CD4-positive, alpha-beta T cell (primary cell): ENCODE data around the gene NAXE. TPM values are rescaled to one million over a fixed set of nuclear protein-coding genes. Genes with fewer than 3 reads are reported as not detected.

Experiments
- ATAC-seq: fragments of 200-7000 bp; cut with Tn5 transposase; one replicate; pipeline ENCODE4 v1.10.0; 2022; ENCODE audit warnings: mild to moderate bottlenecking; ENCODE audit not compliant: poor library complexity
- CTCF ChIA-PET: fragments of 350-600 bp; sonication (Branson Sonifier 250); formaldehyde crosslinking; loops from one replicate; lab custom pipeline; 2021; ENCODE audit warnings: antibody characterized with exemption, inconsistent platforms; lab: Charles Lee
- POLR2A ChIA-PET: fragments of 350-600 bp; sonication (Branson Sonifier 250); formaldehyde crosslinking; loops from one replicate; lab custom pipeline; 2021; ENCODE audit warnings: antibody characterized with exemption, inconsistent platforms; lab: Charles Lee
- DNase-seq, 14 experiments: peaks; one replicate each; pipeline ENCODE4 v3.0.0-alpha.2; 2013 to 2020; ENCODE audit warnings: mixed read lengths in 2 of 14
- H3K27ac ChIP-seq, 2 donors: one replicate each; pipeline versions ENCODE4 v1.5.1 to v1.7.0; 2013; ENCODE audit warnings: low read length in 2 of 2, low read depth in 1 of 2, mild to moderate bottlenecking in 1 of 2
- H3K27me3 ChIP-seq, 2 experiments: 1 replicate in 1 of 2; 2 replicates in 1 of 2; pipeline versions ENCODE4 v1.6.1 to v1.7.0; 2013; ENCODE audit warnings: low read length in 2 of 2, control low read depth in 1 of 2, mild to moderate bottlenecking in 1 of 2, moderate library complexity in 1 of 2; ENCODE audit not compliant: insufficient read depth in 2 of 2, control insufficient read depth in 1 of 2
- H3K36me3 ChIP-seq: one replicate; pipeline ENCODE4 v1.6.1; 2013; ENCODE audit warnings: low read length, control low read depth; ENCODE audit not compliant: insufficient read depth
- H3K4me1 ChIP-seq: one replicate; pipeline ENCODE4 v1.6.1; 2013; ENCODE audit warnings: low read length, control low read depth; ENCODE audit not compliant: insufficient read depth
- H3K4me3 ChIP-seq: one replicate; pipeline ENCODE4 v1.5.1; 2013; ENCODE audit warnings: mild to moderate bottlenecking, low read length, moderate library complexity
- H3K9me3 ChIP-seq, 2 experiments: 1 replicate in 1 of 2; 2 replicates in 1 of 2; pipeline versions ENCODE4 v1.6.1 to v1.7.0; 2013; ENCODE audit warnings: low read length in 2 of 2, mild to moderate bottlenecking in 2 of 2, control low read depth in 1 of 2, moderate library complexity in 1 of 2; ENCODE audit not compliant: control insufficient read depth in 1 of 2, insufficient read depth in 1 of 2
- H3K27ac Mint-ChIP-seq: one replicate; pipeline ENCODE4 v1.8.0; 2020; ENCODE audit warnings: mixed read lengths
- H3K27me3 Mint-ChIP-seq: one replicate; pipeline ENCODE4 v1.8.0; 2021; ENCODE audit warnings: mixed read lengths
- H3K36me3 Mint-ChIP-seq: one replicate; pipeline ENCODE4 v1.8.0; 2021; ENCODE audit warnings: low read depth, mixed read lengths
- H3K4me1 Mint-ChIP-seq: one replicate; pipeline ENCODE4 v1.8.0; 2021; ENCODE audit warnings: low read depth, mixed read lengths
- H3K4me3 Mint-ChIP-seq: one replicate; pipeline ENCODE4 v1.8.0; 2020; ENCODE audit warnings: mild to moderate bottlenecking, mixed read lengths
- H3K9me3 Mint-ChIP-seq: one replicate; pipeline ENCODE4 v1.8.0; 2020; ENCODE audit warnings: mixed read lengths
- intact Hi-C, 2 experiments: fragments of 100-400 bp; cut with DNase I in 1 of 2; cut with micrococcal nuclease in 1 of 2; formaldehyde crosslinking; loops; one replicate each; pipeline versions ENCODE4 v1.15.1 to v1.9.0; 2023 to 2025; cut with DNase I, micrococcal nuclease
- total RNA-seq, 174 experiments: library from RNA in 2 of 174; stranded (reverse) in 2 of 174; gene quantifications; one replicate each; pipeline ENCODE4 v1.2.3 and lab custom pipeline; 2021 to 2026
- TF ChIP-seq, protein P1 (sequence below): fragments of 200-600 bp; IDR thresholded peaks from one replicate; pipeline ENCODE4 v1.8.0; 2022; ENCODE audit warnings: antibody characterized with exemption, mild to moderate bottlenecking

NAXE gene
- total RNA-seq, 2 experiments from 2014 or later = 23.3 to 27.8 TPM

DNA sequence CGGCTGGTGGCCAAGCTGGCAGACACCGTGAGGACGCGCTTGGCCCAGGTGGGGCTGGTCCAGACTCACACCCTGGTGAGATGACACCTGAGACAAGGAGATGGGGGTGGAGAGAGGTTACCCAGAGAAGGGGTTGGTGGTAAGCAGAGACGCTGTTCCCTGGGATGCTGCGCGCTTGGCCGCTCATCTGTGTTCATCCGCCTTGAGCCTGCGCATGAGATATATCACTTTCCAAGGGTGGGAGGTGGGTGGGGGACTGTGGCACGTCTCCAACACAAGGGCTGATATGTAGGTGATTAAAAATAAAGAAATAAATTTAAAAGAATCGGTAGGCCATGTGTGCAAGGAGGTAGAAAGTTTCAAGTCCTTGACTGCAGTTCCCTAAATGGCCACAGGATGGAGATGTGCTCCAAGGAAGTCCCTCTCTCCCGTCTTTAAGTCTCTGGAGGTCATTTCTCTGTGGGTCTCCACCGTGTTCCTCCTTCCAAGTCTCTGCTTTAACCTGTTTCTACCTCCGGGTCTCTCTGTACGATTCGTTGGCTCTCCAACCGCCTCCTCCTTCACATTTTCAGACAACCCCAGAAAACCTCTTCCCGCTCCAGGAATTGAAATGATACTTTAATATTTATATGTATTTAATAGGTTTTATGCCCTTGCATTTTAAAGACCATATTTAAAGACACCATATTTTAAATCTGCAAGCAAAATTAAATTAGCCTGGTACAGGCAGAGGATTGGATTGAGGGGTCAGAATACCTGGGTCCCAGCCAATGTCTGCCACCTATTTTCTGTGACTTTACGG, 7.6 kb upstream of the NAXE start:
- Mint-ChIP-seq H3K4me3 (peak overlapping the region; percentile 63), H3K4me1 (peaks cover 33% of the 10 kb centered on the region), H3K27me3 (no peaks in the 10 kb centered on the region), H3K27ac (peak overlapping the region; percentile 90), H3K9me3 (no peaks in the 10 kb centered on the region), H3K36me3 (peaks cover 9% of the 10 kb centered on the region)
- no peaks in the 10 kb centered on the region for H3K9me3 ChIP-seq
- peak; percentile 44 to 90 (median 69) for DNase-seq
- H3K27ac ChIP-seq = no peak overlapping the region
- ChIA-PET CTCF (interaction anchor here (1.0 to 2.9 kb wide), 2 partner anchors 25 to 103 kb away, joined by 3 to 15 read pairs; no protein-coding TSS in a partner anchor), POLR2A (interaction anchor here (3.2 kb wide), 1 partner anchor 83 kb away, joined by 49 read pairs; the partner anchor contains the start of gene MEF2D)
- no peak overlapping the region for H3K4me3 ChIP-seq
- intact Hi-C loops = loop anchor here (1.0 to 5.0 kb wide), 5 partner anchors 24 to 102 kb away; partner anchors contain the start of gene MEF2D (in 1 of the 2)
- no peaks in the 10 kb centered on the region for H3K27me3 ChIP-seq
- no peaks in the 10 kb centered on the region for H3K36me3 ChIP-seq
- H3K4me1 ChIP-seq = peaks cover 32% of the 10 kb centered on the region
- TF ChIP-seq, protein P1, sequence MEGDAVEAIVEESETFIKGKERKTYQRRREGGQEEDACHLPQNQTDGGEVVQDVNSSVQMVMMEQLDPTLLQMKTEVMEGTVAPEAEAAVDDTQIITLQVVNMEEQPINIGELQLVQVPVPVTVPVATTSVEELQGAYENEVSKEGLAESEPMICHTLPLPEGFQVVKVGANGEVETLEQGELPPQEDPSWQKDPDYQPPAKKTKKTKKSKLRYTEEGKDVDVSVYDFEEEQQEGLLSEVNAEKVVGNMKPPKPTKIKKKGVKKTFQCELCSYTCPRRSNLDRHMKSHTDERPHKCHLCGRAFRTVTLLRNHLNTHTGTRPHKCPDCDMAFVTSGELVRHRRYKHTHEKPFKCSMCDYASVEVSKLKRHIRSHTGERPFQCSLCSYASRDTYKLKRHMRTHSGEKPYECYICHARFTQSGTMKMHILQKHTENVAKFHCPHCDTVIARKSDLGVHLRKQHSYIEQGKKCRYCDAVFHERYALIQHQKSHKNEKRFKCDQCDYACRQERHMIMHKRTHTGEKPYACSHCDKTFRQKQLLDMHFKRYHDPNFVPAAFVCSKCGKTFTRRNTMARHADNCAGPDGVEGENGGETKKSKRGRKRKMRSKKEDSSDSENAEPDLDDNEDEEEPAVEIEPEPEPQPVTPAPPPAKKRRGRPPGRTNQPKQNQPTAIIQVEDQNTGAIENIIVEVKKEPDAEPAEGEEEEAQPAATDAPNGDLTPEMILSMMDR = peak; percentile 85
- peak; percentile 63 for ATAC-seq

DNA sequence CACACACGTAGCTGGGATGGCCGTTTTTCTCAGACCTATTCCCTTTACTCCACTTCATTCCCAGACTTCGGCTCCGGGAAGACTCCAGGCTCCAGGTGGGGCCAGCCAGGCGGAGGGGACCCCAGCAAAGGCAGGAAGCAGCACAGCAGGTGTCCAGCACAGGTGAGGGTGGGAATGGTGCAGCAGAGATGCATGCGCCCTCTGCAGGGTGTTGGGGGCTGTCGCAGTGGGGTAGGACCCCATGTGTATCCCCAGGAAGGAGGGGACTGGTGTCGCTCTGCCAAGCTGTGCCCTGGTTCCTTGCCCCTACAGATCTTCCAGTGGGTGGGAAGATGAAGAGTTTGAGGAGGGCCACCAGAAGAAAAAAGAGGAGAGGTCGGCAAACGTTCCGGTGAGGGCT, 6.8 kb upstream of the NAXE start:
- intact Hi-C loops = loop anchor here (1.0 to 5.0 kb wide), 5 partner anchors 23 to 103 kb away; partner anchors contain the start of gene MEF2D (in 1 of the 2)
- Mint-ChIP-seq H3K36me3 (peaks cover 9% of the 10 kb centered on the region), H3K27ac (no peak overlapping the region), H3K27me3 (no peaks in the 10 kb centered on the region), H3K4me3 (no peak overlapping the region), H3K4me1 (peaks cover 33% of the 10 kb centered on the region), H3K9me3 (no peaks in the 10 kb centered on the region)
- peaks cover 32% of the 10 kb centered on the region for H3K4me1 ChIP-seq
- no peaks in the 10 kb centered on the region for H3K36me3 ChIP-seq
- no peak for ATAC-seq
- H3K27ac ChIP-seq = no peak overlapping the region
- H3K9me3 ChIP-seq = no peaks in the 10 kb centered on the region
- ChIA-PET POLR2A (no interaction called here), CTCF (interaction anchor here (1.0 kb wide), 1 partner anchor 104 kb away, joined by 3 read pairs; no protein-coding TSS in a partner anchor)
- no peak for DNase-seq
- TF ChIP-seq, protein P1 = no peak
- no peak overlapping the region for H3K4me3 ChIP-seq
- no peaks in the 10 kb centered on the region for H3K27me3 ChIP-seq

GRCh38 chr1:156586323-156586722, 5.3 kb upstream of the NAXE start:
- H3K4me1 ChIP-seq = peaks cover 36% of the 10 kb centered on the region
- H3K27ac Mint-ChIP-seq = no peak overlapping the region
- TF ChIP-seq, protein P1 = no peak
- ATAC-seq (no peak), DNase-seq (no peak)
- H3K9me3 Mint-ChIP-seq = no peaks in the 10 kb centered on the region
- no peaks in the 10 kb centered on the region for H3K36me3 ChIP-seq
- no peak overlapping the region for H3K4me3 ChIP-seq
- intact Hi-C loops = no loop called here
- H3K4me1 Mint-ChIP-seq = peaks cover 38% of the 10 kb centered on the region
- no peak overlapping the region for H3K4me3 Mint-ChIP-seq
- peaks cover 9% of the 10 kb centered on the region for H3K36me3 Mint-ChIP-seq
- no peaks in the 10 kb centered on the region for H3K27me3 Mint-ChIP-seq
- H3K27me3 ChIP-seq = no peaks in the 10 kb centered on the region
- CTCF ChIA-PET = interaction anchor here (0.9 to 1.6 kb wide), 3 partner anchors 22 to 200 kb away, joined by 3 to 9 read pairs (median 4); no protein-coding TSS in a partner anchor
- no peak overlapping the region for H3K27ac ChIP-seq
- POLR2A ChIA-PET = interaction anchor here (1.4 to 1.7 kb wide), 2 partner anchors 85 to 96 kb away, joined by 3 to 5 read pairs; no protein-coding TSS in a partner anchor
- H3K9me3 ChIP-seq = no peaks in the 10 kb centered on the region
